Measurements from ENCODE around the gene GNMT.
"Not testable (repeated sequence)": the region's sequence is repeated elsewhere in the genome, so short reads cannot be mapped to it uniquely, and the experiment has no call there.

Gene GNMT

GRCh38 chr6:42981836-42982235, 21.3 kb downstream of the GNMT start:
- TF ChIP-seq TAF1 (IDR thresholded peaks at IDR 0.05; ENCODE audit: borderline replicate concordance, low read depth, low read length) (no peak), POLR2A (IDR thresholded peaks at IDR 0.05; ENCODE audit: low read depth, low read length) (no peak), POLR2AphosphoS5 (IDR thresholded peaks at IDR 0.05; ENCODE audit: low read depth, low read length) (no peak)
- no peak for FAIRE-seq
- DNase-seq (ENCODE audit: insufficient read length): no peak

- DNase-seq (ENCODE audit: insufficient read length): peak; percentile 92
- peak; percentile 97 for FAIRE-seq
- TF ChIP-seq TAF1 (IDR thresholded peaks at IDR 0.05; ENCODE audit: borderline replicate concordance, low read depth, low read length) (peak; percentile 69; the same call in 1 of the 2 replicates), POLR2A (IDR thresholded peaks at IDR 0.05; ENCODE audit: low read depth, low read length) (peak; percentile 93), POLR2AphosphoS5 (IDR thresholded peaks at IDR 0.05; ENCODE audit: low read depth, low read length) (peak; percentile 90)
Measured at GRCh38 chr6:42984001-42984923, 23.7 kb downstream of the GNMT start, which contains the start of gene PPP2R5D. Gene PPP2R5D, plus strand, starts transcription at chr6:42984570. Its CDS starts 108 bp downstream, at chr6:42984678.

GRCh38 chr6:42984924-42985475, 24.4 kb downstream of the GNMT start:
- DNase-seq (ENCODE audit: insufficient read length) (no peak), FAIRE-seq (no peak)
- TF ChIP-seq POLR2A (IDR thresholded peaks at IDR 0.05; ENCODE audit: low read depth, low read length): no peak
- no peak for TF ChIP-seq POLR2AphosphoS5 (IDR thresholded peaks at IDR 0.05; ENCODE audit: low read depth, low read length)
- no peak for TF ChIP-seq TAF1 (IDR thresholded peaks at IDR 0.05; ENCODE audit: borderline replicate concordance, low read depth, low read length)

- FAIRE-seq (no peak), DNase-seq (ENCODE audit: insufficient read length) (no peak)
- no peak for TF ChIP-seq POLR2AphosphoS5 (IDR thresholded peaks at IDR 0.05; ENCODE audit: low read depth, low read length)
- TF ChIP-seq POLR2A (IDR thresholded peaks at IDR 0.05; ENCODE audit: low read depth, low read length): no peak
- TF ChIP-seq TAF1 (IDR thresholded peaks at IDR 0.05; ENCODE audit: borderline replicate concordance, low read depth, low read length): no peak
Measured at GRCh38 chr6:42987533-42988451, 27.2 kb downstream of the GNMT start.

GRCh38 chr6:42988486-42989020, 28.0 kb downstream of the GNMT start:
- no peak for TF ChIP-seq POLR2AphosphoS5 (IDR thresholded peaks at IDR 0.05; ENCODE audit: low read depth, low read length)
- no peak for TF ChIP-seq POLR2A (IDR thresholded peaks at IDR 0.05; ENCODE audit: low read depth, low read length)
- TF ChIP-seq TAF1 (IDR thresholded peaks at IDR 0.05; ENCODE audit: borderline replicate concordance, low read depth, low read length): no peak
- DNase-seq (ENCODE audit: insufficient read length): no peak
- FAIRE-seq: no peak

GRCh38 chr6:42989923-42990322, 29.4 kb downstream of the GNMT start:
- DNase-seq (ENCODE audit: insufficient read length) (no peak), FAIRE-seq (no peak)
- TF ChIP-seq TAF1 (IDR thresholded peaks at IDR 0.05; ENCODE audit: borderline replicate concordance, low read depth, low read length): no peak
- TF ChIP-seq POLR2A (IDR thresholded peaks at IDR 0.05; ENCODE audit: low read depth, low read length): no peak
- no peak for TF ChIP-seq POLR2AphosphoS5 (IDR thresholded peaks at IDR 0.05; ENCODE audit: low read depth, low read length)

- FAIRE-seq (no peak), DNase-seq (ENCODE audit: insufficient read length) (no peak)
- no peak for TF ChIP-seq TAF1 (IDR thresholded peaks at IDR 0.05; ENCODE audit: borderline replicate concordance, low read depth, low read length)
- no peak for TF ChIP-seq POLR2A (IDR thresholded peaks at IDR 0.05; ENCODE audit: low read depth, low read length)
- no peak for TF ChIP-seq POLR2AphosphoS5 (IDR thresholded peaks at IDR 0.05; ENCODE audit: low read depth, low read length)
Measured at GRCh38 chr6:42993445-42993844, 32.9 kb downstream of the GNMT start.

GRCh38 chr6:42996513-42996912, 36.0 kb downstream of the GNMT start:
- FAIRE-seq (no peak), DNase-seq (ENCODE audit: insufficient read length) (no peak)
- no peak for TF ChIP-seq TAF1 (IDR thresholded peaks at IDR 0.05; ENCODE audit: borderline replicate concordance, low read depth, low read length)
- no peak for TF ChIP-seq POLR2A (IDR thresholded peaks at IDR 0.05; ENCODE audit: low read depth, low read length)
- TF ChIP-seq POLR2AphosphoS5 (IDR thresholded peaks at IDR 0.05; ENCODE audit: low read depth, low read length): no peak

GRCh38 chr6:42998205-42998604, 37.7 kb downstream of the GNMT start:
- not testable (repeated sequence) for DNase-seq (ENCODE audit: insufficient read length); FAIRE-seq

GRCh38 chr6:43001843-43002242, 41.3 kb downstream of the GNMT start:
- no peak for DNase-seq (ENCODE audit: insufficient read length)
- no peak for FAIRE-seq
- no peak for TF ChIP-seq TAF1 (IDR thresholded peaks at IDR 0.05; ENCODE audit: borderline replicate concordance, low read depth, low read length)
- TF ChIP-seq POLR2AphosphoS5 (IDR thresholded peaks at IDR 0.05; ENCODE audit: low read depth, low read length): no peak
- TF ChIP-seq POLR2A (IDR thresholded peaks at IDR 0.05; ENCODE audit: low read depth, low read length): no peak

- FAIRE-seq (no peak), DNase-seq (ENCODE audit: insufficient read length) (no peak)
- no peak for TF ChIP-seq POLR2A (IDR thresholded peaks at IDR 0.05; ENCODE audit: low read depth, low read length)
- no peak for TF ChIP-seq POLR2AphosphoS5 (IDR thresholded peaks at IDR 0.05; ENCODE audit: low read depth, low read length)
- TF ChIP-seq TAF1 (IDR thresholded peaks at IDR 0.05; ENCODE audit: borderline replicate concordance, low read depth, low read length): no peak
Measured at GRCh38 chr6:43005844-43006243, 45.3 kb downstream of the GNMT start.

Measured in GM12892 (cell line).